ENCODE data around the gene ENC1.
"Not testable (repeated sequence)": the region's sequence is repeated elsewhere in the genome, so short reads cannot be mapped to it uniquely, and the experiment has no call there.

The ENC1 gene

GRCh38 chr5:74640450-74640953 is at the start of gene ENC1:
TSS of gene ENC1 (minus strand) at chr5:74640728. CDS start at chr5:74636485, 4,243 bp downstream.
- DNase-seq (ENCODE audit: low spot score in 2 of 2) (peak; percentile 77 to 79), ATAC-seq (ENCODE audit: low read depth) (peak; percentile 83)
- Mint-ChIP-seq H3K27me3 (no peaks in the 10 kb centered on the region), H3K36me3 (peaks cover 6% of the 10 kb centered on the region), H3K4me3 (peak within 1 kb of the TSS; percentile 97), H3K27ac (peak within 1 kb of the TSS; percentile 69), H3K4me1 (peaks cover 27% of the 10 kb centered on the region), H3K9me3 (no peaks in the 10 kb centered on the region)

GRCh38 chr5:74686962-74687751 is 46.6 kb upstream of the ENC1 start:
- Mint-ChIP-seq H3K4me1 (peaks cover 17% of the 10 kb centered on the region), H3K36me3 (peaks cover 12% of the 10 kb centered on the region), H3K27me3 (no peaks in the 10 kb centered on the region), H3K9me3 (no peaks in the 10 kb centered on the region), H3K4me3 (no peak overlapping the region), H3K27ac (peak overlapping the region; percentile 59)
- no peak for ATAC-seq (ENCODE audit: low read depth)
- no peak for DNase-seq (ENCODE audit: low spot score in 2 of 2)

GRCh38 chr5:74685979-74686631 is 45.6 kb upstream of the ENC1 start:
- Mint-ChIP-seq H3K27me3 (no peaks in the 10 kb centered on the region), H3K4me1 (peaks cover 21% of the 10 kb centered on the region), H3K27ac (peak overlapping the region; percentile 59), H3K36me3 (peaks cover 12% of the 10 kb centered on the region), H3K9me3 (no peaks in the 10 kb centered on the region), H3K4me3 (peak overlapping the region; percentile 81)
- DNase-seq (ENCODE audit: low spot score in 2 of 2) (peak; percentile 29 to 34), ATAC-seq (ENCODE audit: low read depth) (peak; percentile 67)

GRCh38 chr5:74684900-74685851 is 44.6 kb upstream of the ENC1 start, which contains the start of gene HEXB:
TSS of gene HEXB (plus strand) at chr5:74685233. CDS start at chr5:74685261, 28 bp downstream.
- H3K27me3 Mint-ChIP-seq: no peaks in the 10 kb centered on the region
- H3K27ac Mint-ChIP-seq: peak within 1 kb of the TSS; percentile 59
- peaks cover 7% of the 10 kb centered on the region for H3K36me3 Mint-ChIP-seq
- ATAC-seq (ENCODE audit: low read depth): peak; percentile 71
- DNase-seq (ENCODE audit: low spot score in 2 of 2): peak; percentile 58 to 62
- H3K9me3 Mint-ChIP-seq: no peaks in the 10 kb centered on the region
- peak within 1 kb of the TSS; percentile 83 for H3K4me3 Mint-ChIP-seq
- peaks cover 21% of the 10 kb centered on the region for H3K4me1 Mint-ChIP-seq

- Mint-ChIP-seq H3K4me3 (no peak overlapping the region), H3K9me3 (no peaks in the 10 kb centered on the region), H3K4me1 (peaks cover 4% of the 10 kb centered on the region), H3K36me3 (no peaks in the 10 kb centered on the region), H3K27me3 (peaks cover 2% of the 10 kb centered on the region), H3K27ac (no peak overlapping the region)
- no peak for DNase-seq (ENCODE audit: low spot score in 2 of 2)
- no peak for ATAC-seq (ENCODE audit: low read depth)
Observed at GRCh38 chr5:74679966-74680365, 39.4 kb upstream of the ENC1 start.

GRCh38 chr5:74679300-74679699 is 38.8 kb upstream of the ENC1 start:
- ATAC-seq (ENCODE audit: low read depth); H3K27ac Mint-ChIP-seq; DNase-seq (ENCODE audit: low spot score in 2 of 2); H3K4me1 Mint-ChIP-seq; H3K36me3 Mint-ChIP-seq; H3K9me3 Mint-ChIP-seq; H3K4me3 Mint-ChIP-seq; H3K27me3 Mint-ChIP-seq: not testable (repeated sequence)

- H3K36me3 Mint-ChIP-seq; H3K27ac Mint-ChIP-seq; H3K4me1 Mint-ChIP-seq; H3K9me3 Mint-ChIP-seq; DNase-seq (ENCODE audit: low spot score in 2 of 2); H3K4me3 Mint-ChIP-seq; ATAC-seq (ENCODE audit: low read depth); H3K27me3 Mint-ChIP-seq: not testable (repeated sequence)
Observed at GRCh38 chr5:74678123-74678522, 37.6 kb upstream of the ENC1 start.

- not testable (repeated sequence) for H3K27me3 Mint-ChIP-seq; H3K27ac Mint-ChIP-seq; ATAC-seq (ENCODE audit: low read depth); H3K4me1 Mint-ChIP-seq; H3K4me3 Mint-ChIP-seq; H3K9me3 Mint-ChIP-seq; H3K36me3 Mint-ChIP-seq; DNase-seq (ENCODE audit: low spot score in 2 of 2)
Observed at GRCh38 chr5:74676466-74676865, 35.9 kb upstream of the ENC1 start.

GRCh38 chr5:74673011-74673790 is 32.7 kb upstream of the ENC1 start:
- H3K4me3 Mint-ChIP-seq: no peak overlapping the region
- peaks cover 8% of the 10 kb centered on the region for H3K27me3 Mint-ChIP-seq
- ATAC-seq (ENCODE audit: low read depth) (peak; percentile 41), DNase-seq (ENCODE audit: low spot score in 2 of 2) (no peak)
- H3K36me3 Mint-ChIP-seq: peaks cover 1% of the 10 kb centered on the region
- H3K9me3 Mint-ChIP-seq: peaks cover 2% of the 10 kb centered on the region
- peaks cover 2% of the 10 kb centered on the region for H3K4me1 Mint-ChIP-seq
- no peak overlapping the region for H3K27ac Mint-ChIP-seq

GRCh38 chr5:74672215-74672877 is 31.8 kb upstream of the ENC1 start:
- Mint-ChIP-seq H3K4me1 (peaks cover 2% of the 10 kb centered on the region), H3K36me3 (peaks cover 1% of the 10 kb centered on the region), H3K4me3 (no peak overlapping the region), H3K27ac (no peak overlapping the region), H3K27me3 (peaks cover 8% of the 10 kb centered on the region), H3K9me3 (peaks cover 2% of the 10 kb centered on the region)
- ATAC-seq (ENCODE audit: low read depth) (no peak), DNase-seq (ENCODE audit: low spot score in 2 of 2) (no peak)

GRCh38 chr5:74670396-74671038 is 30.0 kb upstream of the ENC1 start:
- DNase-seq (ENCODE audit: low spot score in 2 of 2) (no peak), ATAC-seq (ENCODE audit: low read depth) (no peak)
- peaks cover 1% of the 10 kb centered on the region for H3K36me3 Mint-ChIP-seq
- H3K27me3 Mint-ChIP-seq: peaks cover 8% of the 10 kb centered on the region
- peaks cover 2% of the 10 kb centered on the region for H3K9me3 Mint-ChIP-seq
- no peak overlapping the region for H3K27ac Mint-ChIP-seq
- peaks cover 2% of the 10 kb centered on the region for H3K4me1 Mint-ChIP-seq
- no peak overlapping the region for H3K4me3 Mint-ChIP-seq

GRCh38 chr5:74669821-74670220 is 29.3 kb upstream of the ENC1 start:
- Mint-ChIP-seq H3K36me3 (peaks cover 1% of the 10 kb centered on the region), H3K4me1 (peaks cover 2% of the 10 kb centered on the region), H3K27me3 (peaks cover 8% of the 10 kb centered on the region), H3K27ac (no peak overlapping the region), H3K4me3 (no peak overlapping the region), H3K9me3 (peaks cover 2% of the 10 kb centered on the region)
- no peak for DNase-seq (ENCODE audit: low spot score in 2 of 2)
- ATAC-seq (ENCODE audit: low read depth): no peak

Data from memory B cell (primary cell).